Activated CD4-positive, CD25-positive, alpha-beta regulatory T cell treated with anti-CD3 and anti-CD28 coated beads, Interleukin-2, amount 50 U/mL, for 72 hours (primary cell): ENCODE results near the gene FARP1.

Experiments
- DNase-seq: peaks from one replicate; pipeline ENCODE4 v3.0.0; 2021

Gene FARP1

GRCh38 chr13:98473135-98473787, 330.4 kb downstream of the FARP1 start:
- DNase-seq = no peak

- DNase-seq = no peak
Measured at GRCh38 chr13:98473788-98474144, 330.9 kb downstream of the FARP1 start.

GRCh38 chr13:98474292-98474691, 331.4 kb downstream of the FARP1 start:
- DNase-seq = no peak

GRCh38 chr13:98474761-98475160, 331.9 kb downstream of the FARP1 start:
- no peak for DNase-seq

GRCh38 chr13:98475522-98475921, 332.6 kb downstream of the FARP1 start:
- no peak for DNase-seq

GRCh38 chr13:98476106-98476505, 333.2 kb downstream of the FARP1 start:
- no peak for DNase-seq

GRCh38 chr13:98476538-98476966, 333.7 kb downstream of the FARP1 start:
- peak; percentile 80 for DNase-seq

GRCh38 chr13:98478189-98479129, 335.6 kb downstream of the FARP1 start:
- peak; percentile 53 for DNase-seq

GRCh38 chr13:98479496-98480003, 336.7 kb downstream of the FARP1 start:
- DNase-seq = no peak

GRCh38 chr13:98480915-98481877, 338.3 kb downstream of the FARP1 start:
- no peak for DNase-seq

GRCh38 chr13:98482476-98483444, 339.9 kb downstream of the FARP1 start:
- no peak for DNase-seq

GRCh38 chr13:98483601-98484288, 340.9 kb downstream of the FARP1 start:
- DNase-seq = no peak

GRCh38 chr13:98484289-98485219, 341.7 kb downstream of the FARP1 start:
- peak; percentile 52 for DNase-seq

GRCh38 chr13:98485561-98485960, 342.7 kb downstream of the FARP1 start:
- DNase-seq = no peak

- DNase-seq = no peak
Measured at GRCh38 chr13:98486412-98486811, 343.5 kb downstream of the FARP1 start.

GRCh38 chr13:98487016-98487415, 344.1 kb downstream of the FARP1 start:
- DNase-seq = no peak

GRCh38 chr13:98487522-98487921, 344.6 kb downstream of the FARP1 start:
- DNase-seq = no peak

GRCh38 chr13:98488736-98489135, 345.8 kb downstream of the FARP1 start:
- no peak for DNase-seq

- DNase-seq = no peak
Measured at GRCh38 chr13:98489446-98490194, 346.7 kb downstream of the FARP1 start.
